ENCODE measurements around the gene RHOT1. TPM values are rescaled to one million over a fixed set of nuclear protein-coding genes. Genes with fewer than 3 reads are reported as not detected.
"Not testable (repeated sequence)": the region's sequence is repeated elsewhere in the genome, so short reads cannot be mapped to it uniquely, and the experiment has no call there.

Gene RHOT1
- total and polyA plus RNA-seq, 7 donors = 22.9 to 41.0 (median 32.0) TPM

DNA sequence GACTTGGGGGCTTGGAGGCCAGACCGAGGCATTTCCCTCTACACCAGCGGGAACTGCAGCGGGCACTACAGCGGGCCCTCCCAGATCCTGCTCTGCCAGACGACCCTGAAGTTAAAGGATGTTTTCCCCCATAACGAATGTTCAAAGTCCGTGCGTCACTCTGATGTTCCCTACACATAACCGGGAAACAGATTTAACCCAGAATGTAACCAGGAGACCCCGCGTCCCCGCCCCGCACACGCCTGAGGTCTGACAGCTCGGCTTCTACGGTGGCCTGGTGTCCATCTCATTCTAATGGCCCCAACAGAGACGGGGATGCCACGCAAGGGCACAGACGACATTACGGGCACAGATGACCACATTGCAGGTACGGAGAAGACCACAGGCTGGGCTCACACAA, 31.7 kb upstream of the RHOT1 start:
- DNase-seq (no peak), ATAC-seq (no peak)
- TF ChIP-seq CTCF (IDR thresholded peaks at IDR 0.05) = no peak
- Histone ChIP-seq H3K4me3 (no peak overlapping the region), H3K9me3 (no peaks in the 10 kb centered on the region), H3K27ac (no peak overlapping the region), H3K4me1 (peaks cover 4% of the 10 kb centered on the region), H3K27me3 (ENCODE audit: insufficient read depth in 3 of 3, low read length in 2 of 3) (no peaks in the 10 kb centered on the region), H3K36me3 (ENCODE audit: insufficient read depth in 1 of 2, low read depth in 1 of 2) (no peaks in the 10 kb centered on the region)
- intact Hi-C loops (cut with DNase I) = no loop called here
- WGBS, 3 donors = 85 to 87% (median 87%) methylated on average over 21 of the region's 21 CpGs

DNA sequence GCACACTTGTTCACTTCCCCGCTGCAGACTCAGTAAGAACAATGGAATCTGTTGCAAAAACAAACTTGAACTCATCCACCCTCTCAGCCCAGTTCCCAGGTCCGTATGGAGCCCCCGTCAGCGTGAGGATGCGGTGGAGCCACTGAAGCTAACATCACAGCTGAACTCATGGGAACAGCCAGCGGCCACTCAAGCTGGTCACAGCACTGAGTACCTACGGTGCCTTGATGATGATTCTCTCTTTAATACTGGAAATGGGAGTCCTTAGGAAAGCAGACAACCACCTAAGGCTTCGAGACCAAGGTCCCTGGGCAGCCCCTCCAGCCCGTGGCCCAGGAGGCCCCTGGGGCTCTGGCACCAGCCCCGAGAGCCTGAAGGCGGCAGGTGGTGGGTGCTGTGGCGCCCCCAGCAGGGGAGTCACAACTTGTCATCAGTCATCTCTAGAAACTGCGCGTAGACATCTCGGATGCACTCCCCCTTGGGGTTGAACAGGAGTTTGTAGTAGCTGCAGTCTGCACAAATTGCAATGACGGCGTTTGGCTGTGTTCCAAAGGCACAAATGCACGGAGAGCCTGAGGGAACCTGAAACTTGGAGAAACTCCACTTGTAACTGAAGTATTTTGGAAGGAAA, 31.0 kb upstream of the RHOT1 start:
- no peaks in the 10 kb centered on the region for H3K36me3 ChIP-seq (ENCODE audit: insufficient read depth in 1 of 2, low read depth in 1 of 2)
- H3K4me3 ChIP-seq = peak overlapping the region; percentile 9
- intact Hi-C loops (cut with DNase I) = no loop called here
- no peaks in the 10 kb centered on the region for H3K27me3 ChIP-seq (ENCODE audit: insufficient read depth in 3 of 3, low read length in 2 of 3)
- ATAC-seq = peak in 1 of 4 donors; percentile 40
- H3K4me1 ChIP-seq = peaks cover 4% of the 10 kb centered on the region
- WGBS, 3 donors = 23 to 27% (median 25%) methylated on average over 18 of the region's 18 CpGs
- H3K27ac ChIP-seq = no peak overlapping the region
- H3K9me3 ChIP-seq = no peaks in the 10 kb centered on the region
- peak; percentile 45 to 72 for DNase-seq
- no peak for TF ChIP-seq CTCF (IDR thresholded peaks at IDR 0.05)

DNA sequence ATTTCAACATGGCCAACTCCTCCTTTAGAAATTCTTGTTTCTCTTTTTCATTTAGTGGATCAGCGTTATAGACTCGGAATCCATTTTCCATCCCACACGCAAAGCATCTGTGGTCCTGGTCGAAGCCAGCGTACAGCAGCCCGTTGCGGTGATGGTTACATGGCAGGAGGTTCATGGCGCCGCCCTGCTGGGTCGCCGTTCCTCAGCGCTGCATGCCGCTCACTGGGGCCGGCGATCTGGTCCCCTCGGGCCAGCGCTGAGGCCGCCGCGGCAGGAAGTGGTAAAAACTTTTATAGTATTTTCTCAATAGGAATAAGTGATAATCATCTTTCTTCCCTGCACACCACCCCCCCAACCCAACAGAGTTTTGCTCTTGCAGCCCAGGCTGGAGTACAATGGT, 29.9 kb upstream of the RHOT1 start:
- intact Hi-C loops (cut with DNase I) = no loop called here
- Histone ChIP-seq H3K4me1 (no peaks in the 10 kb centered on the region), H3K27me3 (ENCODE audit: insufficient read depth in 3 of 3, low read length in 2 of 3) (peaks cover 0 to 2% (median 0%) of the 10 kb centered on the region in 3 donors), H3K36me3 (ENCODE audit: insufficient read depth in 1 of 2, low read depth in 1 of 2) (no peaks in the 10 kb centered on the region), H3K9me3 (no peaks in the 10 kb centered on the region), H3K27ac (no peak overlapping the region), H3K4me3 (no peak overlapping the region)
- no peak for TF ChIP-seq CTCF (IDR thresholded peaks at IDR 0.05)
- no peak for DNase-seq
- 95 to 96% (median 95%) methylated on average over 20 of the region's 20 CpGs for WGBS, 3 donors
- ATAC-seq = no peak

GRCh38 chr17:32114536-32114935, 27.8 kb upstream of the RHOT1 start:
- DNase-seq (no peak), ATAC-seq (no peak)
- intact Hi-C loops (cut with DNase I) = no loop called here
- H3K4me1 ChIP-seq = no peaks in the 10 kb centered on the region
- WGBS, 3 donors = 65 to 73% (median 69%) methylated on average over 4 of the region's 4 CpGs
- no peaks in the 10 kb centered on the region for H3K9me3 ChIP-seq
- H3K4me3 ChIP-seq = no peak overlapping the region
- H3K27ac ChIP-seq = no peak overlapping the region
- no peaks in the 10 kb centered on the region for H3K36me3 ChIP-seq (ENCODE audit: insufficient read depth in 1 of 2, low read depth in 1 of 2)
- no peak for TF ChIP-seq CTCF (IDR thresholded peaks at IDR 0.05)
- peaks cover 0 to 3% (median 0%) of the 10 kb centered on the region in 3 donors for H3K27me3 ChIP-seq (ENCODE audit: insufficient read depth in 3 of 3, low read length in 2 of 3)

GRCh38 chr17:32115546-32115945, 26.8 kb upstream of the RHOT1 start:
- H3K27me3 ChIP-seq (ENCODE audit: insufficient read depth in 3 of 3, low read length in 2 of 3); ATAC-seq; H3K27ac ChIP-seq; H3K4me3 ChIP-seq; H3K36me3 ChIP-seq (ENCODE audit: insufficient read depth in 1 of 2, low read depth in 1 of 2); H3K9me3 ChIP-seq; intact Hi-C loops (cut with DNase I); DNase-seq; H3K4me1 ChIP-seq: not testable (repeated sequence)
- 85 to 89% (median 86%) methylated on average over 6 to 8 of the region's 8 CpGs for WGBS, 3 donors

Data from psoas muscle (tissue), 8 donors.